GM06990 (cell line): Measurements from ENCODE around the gene PLPPR2.

Experiments used
- DNase-seq: peaks from one replicate; pipeline ENCODE4 v3.0.0-alpha.2; 2011; ENCODE audit not compliant: insufficient read length; ENCODE audit errors: extremely low read depth
- H3K27me3 ChIP-seq: replicated peaks from 2 replicates; pipeline ENCODE4 v1.6.0; 2011; ENCODE audit warnings: low read length; ENCODE audit not compliant: control insufficient read depth, insufficient read depth
- H3K36me3 ChIP-seq: 2 replicates; pipeline ENCODE4 v1.5.1; 2011; ENCODE audit warnings: low read length; ENCODE audit not compliant: control insufficient read depth, insufficient read depth
- H3K4me3 ChIP-seq: replicated peaks from 2 replicates; pipeline ENCODE4 v1.5.1; 2011; ENCODE audit warnings: low read depth, mild to moderate bottlenecking, control low read depth, low read length
- TF ChIP-seq, protein P1 (sequence below): IDR thresholded peaks from 2 replicates; pipeline ENCODE4 v1.5.1; 2011; ENCODE audit warnings: low read length, control low read depth, mild to moderate bottlenecking, inconsistent platforms; ENCODE audit not compliant: insufficient read depth, poor library complexity, severe bottlenecking

The PLPPR2 gene

DNA sequence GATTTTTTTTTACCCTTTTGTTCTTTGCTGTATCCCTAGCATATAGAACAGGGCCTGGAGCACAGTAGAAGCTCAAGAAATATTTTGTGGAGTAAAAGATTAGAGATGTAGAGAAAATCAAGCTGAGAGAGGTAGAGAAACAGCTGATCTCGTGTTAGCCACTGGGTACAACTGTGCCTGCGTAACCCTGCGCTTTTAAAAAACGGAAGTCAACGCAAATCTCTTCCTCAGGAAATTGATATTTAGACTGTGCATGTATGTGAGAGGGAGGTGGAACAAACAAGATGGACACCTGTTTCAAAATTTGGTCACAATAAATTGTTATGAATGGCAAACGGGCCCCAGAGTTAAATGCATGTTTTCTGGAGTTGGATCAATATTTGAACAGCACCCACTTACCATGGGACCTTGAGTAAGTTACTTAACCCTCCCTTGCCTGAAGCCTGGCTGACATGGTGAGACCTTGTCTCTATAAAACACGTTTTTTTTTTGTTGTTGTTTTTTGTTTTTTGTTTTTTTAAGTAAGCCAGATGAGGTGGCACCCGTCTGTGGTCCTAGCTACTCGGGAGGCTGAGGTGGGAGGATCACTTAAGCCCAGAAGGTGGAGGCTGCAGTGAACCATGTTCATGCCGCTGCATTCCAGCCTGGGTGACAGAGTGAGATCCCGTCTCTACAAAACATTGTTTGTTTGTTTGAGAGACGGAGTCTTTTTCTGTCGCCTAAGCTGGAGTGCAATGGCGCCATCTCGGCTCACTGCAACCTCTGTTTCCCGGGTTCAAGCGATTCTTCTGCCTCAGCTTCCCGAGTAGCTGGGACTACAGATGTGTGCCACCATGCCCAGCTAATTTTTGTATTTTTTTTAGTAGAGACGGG lies 32.2 kb downstream of the PLPPR2 start:
- no peak for DNase-seq

DNA sequence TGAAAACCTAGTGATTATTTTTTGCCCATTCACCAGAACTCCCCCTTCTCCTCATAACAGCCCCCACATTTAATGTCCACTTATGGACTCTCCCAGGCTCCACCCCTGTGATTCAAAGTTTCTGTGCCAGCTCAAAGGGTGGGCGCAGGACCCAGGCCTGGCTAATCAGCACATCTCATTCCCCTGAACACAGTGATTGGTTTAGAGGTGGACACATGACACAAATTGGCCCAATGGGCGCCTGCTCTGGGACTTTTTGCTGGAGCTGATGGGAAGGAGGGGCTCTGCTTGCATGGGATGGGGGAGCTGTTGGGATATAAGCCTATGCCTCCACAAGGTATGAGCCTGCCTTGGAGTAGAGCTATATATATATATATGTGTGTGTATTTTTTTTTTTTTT lies 35.1 kb downstream of the PLPPR2 start:
- DNase-seq: no peak
- no peaks in the 10 kb centered on the region for H3K27me3 ChIP-seq
- no peak overlapping the region for H3K4me3 ChIP-seq
- no peaks in the 10 kb centered on the region for H3K36me3 ChIP-seq
- TF ChIP-seq, protein P1, sequence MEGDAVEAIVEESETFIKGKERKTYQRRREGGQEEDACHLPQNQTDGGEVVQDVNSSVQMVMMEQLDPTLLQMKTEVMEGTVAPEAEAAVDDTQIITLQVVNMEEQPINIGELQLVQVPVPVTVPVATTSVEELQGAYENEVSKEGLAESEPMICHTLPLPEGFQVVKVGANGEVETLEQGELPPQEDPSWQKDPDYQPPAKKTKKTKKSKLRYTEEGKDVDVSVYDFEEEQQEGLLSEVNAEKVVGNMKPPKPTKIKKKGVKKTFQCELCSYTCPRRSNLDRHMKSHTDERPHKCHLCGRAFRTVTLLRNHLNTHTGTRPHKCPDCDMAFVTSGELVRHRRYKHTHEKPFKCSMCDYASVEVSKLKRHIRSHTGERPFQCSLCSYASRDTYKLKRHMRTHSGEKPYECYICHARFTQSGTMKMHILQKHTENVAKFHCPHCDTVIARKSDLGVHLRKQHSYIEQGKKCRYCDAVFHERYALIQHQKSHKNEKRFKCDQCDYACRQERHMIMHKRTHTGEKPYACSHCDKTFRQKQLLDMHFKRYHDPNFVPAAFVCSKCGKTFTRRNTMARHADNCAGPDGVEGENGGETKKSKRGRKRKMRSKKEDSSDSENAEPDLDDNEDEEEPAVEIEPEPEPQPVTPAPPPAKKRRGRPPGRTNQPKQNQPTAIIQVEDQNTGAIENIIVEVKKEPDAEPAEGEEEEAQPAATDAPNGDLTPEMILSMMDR: no peak

More for the DNA sequence above, 32.2 kb downstream of the PLPPR2 start:
- TF ChIP-seq, protein P1: no peak
- Histone ChIP-seq H3K4me3 (no peak overlapping the region), H3K27me3 (no peaks in the 10 kb centered on the region; the same call in 1 of the 2 replicates), H3K36me3 (no peaks in the 10 kb centered on the region)

DNA sequence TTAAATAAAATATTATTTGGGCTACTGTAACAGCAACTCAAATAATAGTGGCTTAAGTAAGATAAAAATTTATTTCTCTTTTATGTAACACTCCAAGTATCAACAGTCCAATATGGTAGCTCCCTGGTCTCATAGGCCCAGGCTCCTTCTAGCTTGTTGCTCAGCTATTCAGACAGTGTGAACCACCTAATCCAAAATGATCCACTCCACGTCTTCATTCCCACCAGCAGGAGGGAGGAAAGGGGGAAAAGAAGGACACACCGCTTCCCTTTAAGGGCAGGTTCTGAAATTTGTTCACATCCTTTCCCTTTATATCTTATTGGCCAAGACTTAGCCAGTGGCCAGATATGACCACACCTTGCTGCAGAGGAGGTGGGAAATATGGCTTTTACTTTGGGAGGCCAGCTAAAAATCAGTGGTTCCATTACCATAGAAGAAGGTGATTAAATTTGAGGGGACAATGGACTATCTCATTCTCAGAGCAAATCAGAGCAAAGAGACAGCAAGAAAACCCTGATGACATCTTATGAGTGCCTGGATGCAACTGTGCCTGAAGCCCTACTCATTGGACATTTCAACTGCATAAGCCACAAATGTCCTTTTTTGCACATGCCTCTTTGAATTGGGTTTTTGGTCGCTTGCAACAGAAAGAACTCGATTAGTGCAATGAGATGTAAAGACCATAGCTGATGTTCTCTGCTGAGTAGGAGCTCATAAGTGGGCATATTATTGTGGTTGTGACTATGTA lies 35.9 kb downstream of the PLPPR2 start:
- Histone ChIP-seq H3K4me3 (no peak overlapping the region), H3K27me3 (no peaks in the 10 kb centered on the region), H3K36me3 (no peaks in the 10 kb centered on the region)
- TF ChIP-seq, protein P1: no peak
- no peak for DNase-seq

DNA sequence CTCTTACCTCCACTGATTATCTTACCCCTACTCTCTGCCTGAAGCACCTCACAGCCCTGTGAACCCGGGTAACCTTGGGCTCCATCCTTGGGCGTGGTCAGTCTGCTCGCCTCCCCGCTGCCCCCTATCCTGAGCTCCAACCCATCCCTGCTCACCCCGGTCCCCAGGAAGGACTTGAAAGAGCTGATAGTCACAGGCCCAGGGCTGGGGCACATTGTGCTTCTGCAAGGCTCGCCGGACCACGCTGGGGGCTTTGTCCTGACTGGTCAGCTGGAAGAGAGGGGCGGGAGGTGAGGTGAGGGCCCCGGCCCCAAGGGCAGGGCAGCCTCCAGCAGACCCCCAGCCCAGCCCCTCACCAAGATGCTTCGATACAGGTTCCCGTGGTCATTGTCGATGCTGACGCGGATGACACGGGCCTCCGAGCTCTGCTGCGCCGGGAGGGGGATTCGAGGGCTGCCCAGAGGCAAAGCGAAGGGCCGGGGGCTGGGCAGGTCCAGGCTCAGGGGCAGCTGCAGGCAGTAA lies 41.9 kb downstream of the PLPPR2 start:
- no peak for DNase-seq
- no peak overlapping the region for H3K4me3 ChIP-seq
- H3K36me3 ChIP-seq: no peaks in the 10 kb centered on the region
- TF ChIP-seq, protein P1: no peak
- no peaks in the 10 kb centered on the region for H3K27me3 ChIP-seq

GRCh38 chr19:11399667-11400066 lies 44.4 kb downstream of the PLPPR2 start:
- TF ChIP-seq, protein P1: no peak
- Histone ChIP-seq H3K4me3 (no peak overlapping the region), H3K36me3 (no peaks in the 10 kb centered on the region), H3K27me3 (no peaks in the 10 kb centered on the region)
- DNase-seq: no peak
